Measurements from ENCODE around the gene TRAF3IP1.

GRCh38 chr2:238431456-238431855, 111.1 kb downstream of the TRAF3IP1 start:
- TF ChIP-seq POLR2AphosphoS5 (IDR thresholded peaks at IDR 0.05; ENCODE audit: low read depth, low read length) (no peak), SIN3A (IDR thresholded peaks at IDR 0.05; ENCODE audit: borderline replicate concordance, insufficient read depth, low read length) (no peak)

All from PFSK-1 (cell line).